K562 (cell line): ENCODE results near the gene TMEM167B. TPM values are rescaled to one million over a fixed set of nuclear protein-coding genes. Genes with fewer than 3 reads are reported as not detected.

Experiments used
- ARNT ChIP-seq, 2 experiments: fragments of 450-650 bp; IDR thresholded peaks; 2 replicates each; pipeline ENCODE4 v1.6.1; 2016; ENCODE audit warnings: mild to moderate bottlenecking in 1 of 2
- CBX8 ChIP-seq: fragments of 200-600 bp; sonication (generic); IDR thresholded peaks from 2 replicates; pipeline ENCODE4 v1.6.1; 2012; ENCODE audit warnings: borderline replicate concordance, mixed run types, low read depth, mild to moderate bottlenecking, moderate library complexity, mixed read lengths, low read length, control low read depth, inconsistent platforms; ENCODE audit not compliant: poor library complexity, severe bottlenecking; ENCODE audit errors: extremely low read depth
- FOXP1 ChIP-seq: sonication (generic); formaldehyde crosslinking; IDR thresholded peaks from 2 replicates; pipeline ENCODE4 v1.8.0; 2022; ENCODE audit warnings: mild to moderate bottlenecking, missing genetic modification reagents
- HLTF ChIP-seq: fragments of 450-650 bp; IDR thresholded peaks from 2 replicates; pipeline ENCODE4 v1.6.1; 2016
- HMBOX1 ChIP-seq: sonication (generic); IDR thresholded peaks from 2 replicates; pipeline ENCODE4 v1.6.1; 2016
- MAZ ChIP-seq, 2 experiments: fragments of 450-650 bp in 1 of 2; sonication (generic) in 1 of 2; formaldehyde crosslinking; IDR thresholded peaks in 1 of 2; conservative IDR thresholded peaks in 1 of 2; 2 replicates each; pipeline versions ENCODE4 v1.4.0 to v1.5.0; 2020; ENCODE audit warnings: mild to moderate bottlenecking in 1 of 2, missing genetic modification reagents in 1 of 2
- MYBL2 ChIP-seq, 2 experiments: fragments of 450-650 bp in 1 of 2; sonication (generic) in 1 of 2; formaldehyde crosslinking in 1 of 2; IDR thresholded peaks; 2 replicates each; pipeline versions ENCODE4 v1.6.1 to v1.8.1; 2017 to 2022; ENCODE audit warnings: borderline replicate concordance in 1 of 2, inconsistent platforms in 1 of 2, low read depth in 1 of 2, mild to moderate bottlenecking in 1 of 2, missing genetic modification reagents in 1 of 2, moderate library complexity in 1 of 2
- NCOR1 ChIP-seq: fragments of 450-650 bp; IDR thresholded peaks from 2 replicates; pipeline ENCODE4 v1.6.1; 2016; ENCODE audit warnings: mild to moderate bottlenecking, moderate library complexity
- NR2C1 ChIP-seq, 2 experiments: fragments of 450-650 bp; IDR thresholded peaks; 2 replicates each; pipeline ENCODE4 v1.6.1; 2017; ENCODE audit warnings: mild to moderate bottlenecking in 2 of 2, antibody characterized with exemption in 1 of 2, inconsistent platforms in 1 of 2, missing compliant biosample characterization in 1 of 2, missing genetic modification characterization in 1 of 2
- POLR3G ChIP-seq: IDR thresholded peaks from 2 replicates; pipeline ENCODE4 v1.6.1; 2011; ENCODE audit not compliant: insufficient read length, insufficient replicate concordance; ENCODE audit errors: extremely low read depth
- RBM15 ChIP-seq: fragments of 200-400 bp; formaldehyde crosslinking; IDR thresholded peaks from 2 replicates; pipeline ENCODE4 v1.6.1; 2018; ENCODE audit warnings: mild to moderate bottlenecking, low read length, moderate library complexity; ENCODE audit not compliant: insufficient read depth
- SOX6 ChIP-seq: fragments of 450-650 bp; IDR thresholded peaks from 2 replicates; pipeline ENCODE4 v1.6.1; 2014; ENCODE audit warnings: mild to moderate bottlenecking
- SP1 ChIP-seq: sonication (generic); formaldehyde crosslinking; IDR thresholded peaks from 2 replicates; pipeline ENCODE4 v1.8.1; 2022; ENCODE audit warnings: mild to moderate bottlenecking, missing genetic modification reagents
- TCF15 ChIP-seq: fragments of 250-450 bp; sonication (Bioruptor Pico); IDR thresholded peaks from 2 replicates; pipeline ENCODE4 v1.8.0; 2022; ENCODE audit warnings: moderate library complexity, mild to moderate bottlenecking, inconsistent platforms
- THRB ChIP-seq: fragments of 450-650 bp; formaldehyde crosslinking; conservative IDR thresholded peaks from 2 replicates; pipeline ENCODE4 v1.4.0; 2022; ENCODE audit warnings: mild to moderate bottlenecking, missing genetic modification characterization
- USF1 ChIP-seq: sonication (generic); formaldehyde crosslinking; IDR thresholded peaks from 2 replicates; pipeline ENCODE4 v1.9.0; 2022; ENCODE audit warnings: mild to moderate bottlenecking, missing genetic modification reagents
- ZBTB49 ChIP-seq: sonication (generic); formaldehyde crosslinking; IDR thresholded peaks from 2 replicates; pipeline ENCODE4 v1.8.0; 2022; ENCODE audit warnings: missing genetic modification reagents, mild to moderate bottlenecking, borderline replicate concordance
- ZKSCAN1 ChIP-seq: fragments of 150-350 bp; IDR thresholded peaks from 2 replicates; pipeline ENCODE4 v1.6.1; 2016; ENCODE audit warnings: low read depth, low read length
- ZNF586 ChIP-seq: fragments of 450-650 bp; formaldehyde crosslinking; conservative IDR thresholded peaks from 2 replicates; pipeline ENCODE4 v1.4.0; 2020; ENCODE audit warnings: mild to moderate bottlenecking, moderate library complexity
- polyA plus RNA-seq, 8 experiments: library from polyadenylated mRNA; depleted of rRNA in 4 of 8; stranded (reverse) in 5 of 8; unstranded in 3 of 8; fragments of >200 nt; fragmentation: Nextera tagmentation in 2 of 8; fragmentation: Illumina TruSeq in 1 of 8; extraction: Ambion mirVana in 2 of 8; extraction: Trizol in 1 of 8; gene quantifications; 2 replicates each; pipeline versions ENCODE4 v1.2.1 to v1.2.3, GENCODE V29; 2011 to 2014; ENCODE audit warnings: inconsistent platforms in 1 of 8, missing spikeins in 1 of 8
- total RNA-seq, 7 experiments: library from RNA; depleted of rRNA in 6 of 7; stranded (reverse); fragments of >200 nt in 6 of 7; fragmentation: Illumina TruSeq in 2 of 7; extraction: Trizol in 2 of 7; gene quantifications; 2 replicates each; pipeline versions ENCODE4 v1.2.1 to v1.2.3, GENCODE V29; 2011 to 2021; ENCODE audit warnings: low replicate concordance in 1 of 7

Gene TMEM167B
- total and polyA plus RNA-seq, 9 of the 15 experiments (the other 6 are each of a cell fraction or from before 2014, with no cell fraction given), result 17.2 to 36.4 (median 32.2) TPM

GRCh38 chr1:109075531-109076490 is 14.8 kb upstream of the TMEM167B start, which contains the start of gene TAF13 (continued):
- TF ChIP-seq THRB (CRISPR knock-in tag) (no peak), MYBL2 (IDR thresholded peaks at IDR 0.05; ENCODE audit: low read depth) (no peak), MYBL2 (CRISPR knock-in tag; IDR thresholded peaks at IDR 0.05; ENCODE audit: borderline replicate concordance) (no peak), SOX6 (peak; percentile 65), ARNT (IDR thresholded peaks at IDR 0.05) (no peak), RBM15 (no peak), HMBOX1 (no peak), ZKSCAN1 (no peak; the same call in 1 of the 2 replicates), HLTF (no peak), NCOR1 (no peak), FOXP1 (CRISPR knock-in tag) (no peak), USF1 (no peak), MAZ (CRISPR knock-in tag; conservative IDR thresholded peaks at IDR 0.05 in 1 of 2, IDR thresholded peaks at IDR 0.05 in 1 of 2) (peak in 1 of 2 experiments; percentile 80), NR2C1 (IDR thresholded peaks at IDR 0.05) (peak; percentile 39; the same call in 1 of the 2 replicates), NR2C1 (tag; IDR thresholded peaks at IDR 0.05) (no peak; the same call in 1 of the 2 replicates), ZBTB49 (CRISPR knock-in tag) (no peak), ZNF586 (CRISPR knock-in tag) (no peak), SP1 (CRISPR knock-in tag) (peak; percentile 75; the same call in 1 of the 2 replicates), TCF15 (CRISPR knock-in tag) (no peak), CBX8 (no peak), POLR3G (no peak)
